WTC11 (cell line): ENCODE results near the gene ATCAY. TPM values are rescaled to one million over a fixed set of nuclear protein-coding genes. Genes with fewer than 3 reads are reported as not detected.

Experiments used
- ATAC-seq: fragments of 200-7000 bp; cut with Tn5 transposase; 2 replicates; pipeline ENCODE4 v1.10.0; 2021; ENCODE audit warnings: mild to moderate bottlenecking, moderate library complexity
- CTCF ChIA-PET: fragments of 300-600 bp; sonication (Branson Sonifier 250); formaldehyde crosslinking; loops from one replicate; lab custom pipeline; 2021; ENCODE audit warnings: antibody characterized with exemption; lab: Charles Lee
- POLR2A ChIA-PET: fragments of 350-600 bp; sonication (Branson Sonifier 250); formaldehyde crosslinking; loops from one replicate; lab custom pipeline; 2021; ENCODE audit warnings: antibody characterized with exemption; lab: Charles Lee
- DNase-seq: peaks from one replicate; pipeline ENCODE4 v3.0.0; 2021; ENCODE audit warnings: low spot score
- H3K27ac Mint-ChIP-seq: 2 replicates; pipeline ENCODE4 v1.8.0; 2021; ENCODE audit warnings: mixed read lengths
- H3K27me3 Mint-ChIP-seq: 2 replicates; pipeline ENCODE4 v1.8.0; 2021; ENCODE audit warnings: low read depth, mild to moderate bottlenecking, moderate library complexity, mixed read lengths
- H3K36me3 Mint-ChIP-seq: 2 replicates; pipeline ENCODE4 v1.8.0; 2021; ENCODE audit warnings: mixed read lengths
- H3K4me1 Mint-ChIP-seq: 2 replicates; pipeline ENCODE4 v1.8.0; 2022; ENCODE audit warnings: mixed read lengths
- H3K4me3 Mint-ChIP-seq: 2 replicates; pipeline ENCODE4 v1.8.0; 2021; ENCODE audit warnings: mild to moderate bottlenecking, moderate library complexity, mixed read lengths
- H3K9me3 Mint-ChIP-seq: 2 replicates; pipeline ENCODE4 v1.8.0; 2021; ENCODE audit warnings: mixed read lengths
- CREB1 ChIP-seq: sonication (generic); formaldehyde crosslinking; IDR thresholded peaks from 2 replicates; pipeline ENCODE4 v1.8.0; 2023; ENCODE audit warnings: mild to moderate bottlenecking, missing genetic modification reagents
- CREM ChIP-seq: sonication (generic); formaldehyde crosslinking; IDR thresholded peaks from 2 replicates; pipeline ENCODE4 v1.8.1; 2022; ENCODE audit warnings: mild to moderate bottlenecking, missing genetic modification reagents, moderate library complexity
- ELF4 ChIP-seq: sonication (generic); formaldehyde crosslinking; IDR thresholded peaks from 2 replicates; pipeline ENCODE4 v1.8.1; 2022; ENCODE audit warnings: low read depth, mild to moderate bottlenecking, moderate library complexity, missing genetic modification reagents
- ETV6 ChIP-seq: sonication (generic); formaldehyde crosslinking; IDR thresholded peaks from 2 replicates; pipeline ENCODE4 v1.8.1; 2022; ENCODE audit warnings: mild to moderate bottlenecking, missing genetic modification reagents
- FOXK1 ChIP-seq: sonication (generic); formaldehyde crosslinking; IDR thresholded peaks from 2 replicates; pipeline ENCODE4 v1.8.0; 2022; ENCODE audit warnings: mild to moderate bottlenecking, moderate library complexity, missing genetic modification reagents
- FOXP1 ChIP-seq: sonication (generic); formaldehyde crosslinking; IDR thresholded peaks from 2 replicates; pipeline ENCODE4 v1.8.0; 2022; ENCODE audit warnings: missing genetic modification reagents, mild to moderate bottlenecking, moderate library complexity, borderline replicate concordance
- GABPB1 ChIP-seq: sonication (generic); formaldehyde crosslinking; IDR thresholded peaks from 2 replicates; pipeline ENCODE4 v1.8.1; 2023; ENCODE audit warnings: mild to moderate bottlenecking, missing genetic modification reagents
- HMGA2 ChIP-seq: fragments of 250-450 bp; sonication (Bioruptor Pico); IDR thresholded peaks from 2 replicates; pipeline ENCODE4 v1.4.0; 2021; ENCODE audit warnings: mild to moderate bottlenecking, moderate library complexity
- IRF2 ChIP-seq: sonication (generic); formaldehyde crosslinking; IDR thresholded peaks from 2 replicates; pipeline ENCODE4 v1.8.0; 2022; ENCODE audit warnings: low read depth, missing genetic modification reagents, borderline replicate concordance
- JAZF1 ChIP-seq: fragments of 250-450 bp; sonication (Bioruptor Pico); IDR thresholded peaks from 2 replicates; pipeline ENCODE4 v1.9.0; 2021; ENCODE audit warnings: moderate library complexity, mild to moderate bottlenecking, inconsistent platforms
- NFE2L1 ChIP-seq: sonication (generic); formaldehyde crosslinking; IDR thresholded peaks from 2 replicates; pipeline ENCODE4 v1.8.1; 2023; ENCODE audit warnings: missing genetic modification reagents
- OVOL2 ChIP-seq: fragments of 250-450 bp; sonication (Bioruptor Pico); IDR thresholded peaks from 2 replicates; pipeline ENCODE4 v1.9.0; 2021; ENCODE audit warnings: mild to moderate bottlenecking, borderline replicate concordance
- SMAD3 ChIP-seq: sonication (generic); formaldehyde crosslinking; IDR thresholded peaks from 2 replicates; pipeline ENCODE4 v1.8.0; 2022; ENCODE audit warnings: missing genetic modification reagents, mild to moderate bottlenecking, borderline replicate concordance
- SMAD4 ChIP-seq: sonication (generic); formaldehyde crosslinking; IDR thresholded peaks from 2 replicates; pipeline ENCODE4 v1.8.0; 2022; ENCODE audit warnings: mild to moderate bottlenecking, missing genetic modification reagents
- SP1 ChIP-seq: sonication (generic); formaldehyde crosslinking; conservative IDR thresholded peaks from 2 replicates; pipeline ENCODE4 v1.8.1; 2022; ENCODE audit warnings: missing genetic modification reagents
- TEAD1 ChIP-seq: sonication (generic); formaldehyde crosslinking; IDR thresholded peaks from 2 replicates; pipeline ENCODE4 v1.8.0; 2022; ENCODE audit warnings: mild to moderate bottlenecking, missing genetic modification reagents
- ZNF317 ChIP-seq: sonication (generic); formaldehyde crosslinking; IDR thresholded peaks from 2 replicates; pipeline ENCODE4 v1.8.1; 2023; ENCODE audit warnings: low read depth, mild to moderate bottlenecking, moderate library complexity, missing genetic modification reagents, borderline replicate concordance
- ZNF396 ChIP-seq: fragments of 250-450 bp; sonication (Bioruptor Pico); IDR thresholded peaks from 2 replicates; pipeline ENCODE4 v1.8.0; 2021; ENCODE audit warnings: mild to moderate bottlenecking, moderate library complexity, borderline replicate concordance
- ZNF671 ChIP-seq: fragments of 250-450 bp; sonication (Bioruptor Pico); IDR thresholded peaks from 2 replicates; pipeline ENCODE4 v1.8.0; 2021; ENCODE audit warnings: mild to moderate bottlenecking
- total RNA-seq: library from RNA; stranded (reverse); gene quantifications from 3 replicates; pipeline ENCODE4 v1.2.3, GENCODE V29; 2021
- TF ChIP-seq, protein P1 (sequence below): sonication (generic); formaldehyde crosslinking; IDR thresholded peaks from 2 replicates; pipeline ENCODE4 v1.8.0; 2022; ENCODE audit warnings: mild to moderate bottlenecking, missing genetic modification reagents
- TF ChIP-seq, protein P2 (sequence below): sonication (generic); formaldehyde crosslinking; IDR thresholded peaks from 2 replicates; pipeline ENCODE4 v1.8.0; 2023; ENCODE audit warnings: mild to moderate bottlenecking, missing genetic modification reagents
- TF ChIP-seq, protein P3 (sequence below): sonication (generic); formaldehyde crosslinking; conservative IDR thresholded peaks from 2 replicates; pipeline ENCODE4 v1.8.1; 2022; ENCODE audit warnings: mild to moderate bottlenecking, missing genetic modification reagents
- TF ChIP-seq, protein P4 (sequence below): sonication (generic); formaldehyde crosslinking; IDR thresholded peaks from 2 replicates; pipeline ENCODE4 v1.8.1; 2023; ENCODE audit warnings: mild to moderate bottlenecking, missing genetic modification reagents, moderate library complexity
- TF ChIP-seq, protein P5 (sequence below): sonication (generic); formaldehyde crosslinking; IDR thresholded peaks from 2 replicates; pipeline ENCODE4 v1.8.0; 2023; ENCODE audit warnings: missing genetic modification reagents
- TF ChIP-seq, protein P6 (sequence below): sonication (generic); formaldehyde crosslinking; IDR thresholded peaks from 2 replicates; pipeline ENCODE4 v1.8.1; 2022; ENCODE audit warnings: mild to moderate bottlenecking, moderate library complexity, missing genetic modification reagents
- TF ChIP-seq, protein P7 (sequence below): sonication (generic); formaldehyde crosslinking; IDR thresholded peaks from 2 replicates; pipeline ENCODE4 v1.8.1; 2023; ENCODE audit warnings: mild to moderate bottlenecking, moderate library complexity, missing genetic modification reagents
- TF ChIP-seq, protein P8 (sequence below): fragments of 250-450 bp; sonication (Bioruptor Pico); IDR thresholded peaks from 2 replicates; pipeline ENCODE4 v1.9.0; 2021; ENCODE audit warnings: mild to moderate bottlenecking

Gene ATCAY
- total RNA-seq, 1 experiment from 2014 or later = 23.5 TPM

DNA sequence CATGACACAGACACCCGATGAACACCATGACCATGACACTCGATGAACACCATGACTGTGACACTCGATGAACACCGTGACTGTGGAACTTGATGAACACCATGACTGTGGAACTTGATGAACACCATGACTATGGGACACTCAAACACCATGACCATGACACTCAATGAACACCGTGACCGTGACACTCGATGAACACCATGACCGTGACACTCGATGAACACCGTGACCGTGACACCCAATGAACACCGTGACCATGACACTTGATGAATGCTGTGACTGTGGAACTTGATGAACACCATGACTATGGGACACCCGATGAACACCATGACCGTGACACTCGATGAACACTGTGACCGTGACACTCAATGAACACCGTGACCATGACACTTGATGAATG is 43.2 kb upstream of the ATCAY start:
- peaks cover 8% of the 10 kb centered on the region for H3K27me3 Mint-ChIP-seq
- POLR2A ChIA-PET = no interaction called here
- TF ChIP-seq GABPB1 (CRISPR knock-in tag) = no peak
- no peak for TF ChIP-seq ZNF317 (CRISPR knock-in tag)
- TF ChIP-seq OVOL2 (CRISPR knock-in tag) = no peak
- TF ChIP-seq FOXP1 = no peak
- TF ChIP-seq, protein P1, sequence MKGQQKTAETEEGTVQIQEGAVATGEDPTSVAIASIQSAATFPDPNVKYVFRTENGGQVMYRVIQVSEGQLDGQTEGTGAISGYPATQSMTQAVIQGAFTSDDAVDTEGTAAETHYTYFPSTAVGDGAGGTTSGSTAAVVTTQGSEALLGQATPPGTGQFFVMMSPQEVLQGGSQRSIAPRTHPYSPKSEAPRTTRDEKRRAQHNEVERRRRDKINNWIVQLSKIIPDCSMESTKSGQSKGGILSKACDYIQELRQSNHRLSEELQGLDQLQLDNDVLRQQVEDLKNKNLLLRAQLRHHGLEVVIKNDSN = no peak
- TF ChIP-seq SMAD3 (CRISPR knock-in tag) = no peak
- TF ChIP-seq CREM (CRISPR knock-in tag) = no peak
- no peak for TF ChIP-seq HMGA2 (CRISPR knock-in tag)
- TF ChIP-seq CREB1 = no peak
- TF ChIP-seq, protein P2, sequence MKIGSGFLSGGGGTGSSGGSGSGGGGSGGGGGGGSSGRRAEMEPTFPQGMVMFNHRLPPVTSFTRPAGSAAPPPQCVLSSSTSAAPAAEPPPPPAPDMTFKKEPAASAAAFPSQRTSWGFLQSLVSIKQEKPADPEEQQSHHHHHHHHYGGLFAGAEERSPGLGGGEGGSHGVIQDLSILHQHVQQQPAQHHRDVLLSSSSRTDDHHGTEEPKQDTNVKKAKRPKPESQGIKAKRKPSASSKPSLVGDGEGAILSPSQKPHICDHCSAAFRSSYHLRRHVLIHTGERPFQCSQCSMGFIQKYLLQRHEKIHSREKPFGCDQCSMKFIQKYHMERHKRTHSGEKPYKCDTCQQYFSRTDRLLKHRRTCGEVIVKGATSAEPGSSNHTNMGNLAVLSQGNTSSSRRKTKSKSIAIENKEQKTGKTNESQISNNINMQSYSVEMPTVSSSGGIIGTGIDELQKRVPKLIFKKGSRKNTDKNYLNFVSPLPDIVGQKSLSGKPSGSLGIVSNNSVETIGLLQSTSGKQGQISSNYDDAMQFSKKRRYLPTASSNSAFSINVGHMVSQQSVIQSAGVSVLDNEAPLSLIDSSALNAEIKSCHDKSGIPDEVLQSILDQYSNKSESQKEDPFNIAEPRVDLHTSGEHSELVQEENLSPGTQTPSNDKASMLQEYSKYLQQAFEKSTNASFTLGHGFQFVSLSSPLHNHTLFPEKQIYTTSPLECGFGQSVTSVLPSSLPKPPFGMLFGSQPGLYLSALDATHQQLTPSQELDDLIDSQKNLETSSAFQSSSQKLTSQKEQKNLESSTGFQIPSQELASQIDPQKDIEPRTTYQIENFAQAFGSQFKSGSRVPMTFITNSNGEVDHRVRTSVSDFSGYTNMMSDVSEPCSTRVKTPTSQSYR (CRISPR knock-in tag) = no peak
- TF ChIP-seq, protein P3, sequence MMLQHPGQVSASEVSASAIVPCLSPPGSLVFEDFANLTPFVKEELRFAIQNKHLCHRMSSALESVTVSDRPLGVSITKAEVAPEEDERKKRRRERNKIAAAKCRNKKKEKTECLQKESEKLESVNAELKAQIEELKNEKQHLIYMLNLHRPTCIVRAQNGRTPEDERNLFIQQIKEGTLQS = no peak
- CTCF ChIA-PET = no interaction called here
- peaks cover 11% of the 10 kb centered on the region for H3K36me3 Mint-ChIP-seq
- H3K9me3 Mint-ChIP-seq = peaks cover 16% of the 10 kb centered on the region
- H3K4me1 Mint-ChIP-seq = no peaks in the 10 kb centered on the region
- no peak overlapping the region for H3K27ac Mint-ChIP-seq
- no peak for ATAC-seq
- DNase-seq = no peak
- no peak overlapping the region for H3K4me3 Mint-ChIP-seq

DNA sequence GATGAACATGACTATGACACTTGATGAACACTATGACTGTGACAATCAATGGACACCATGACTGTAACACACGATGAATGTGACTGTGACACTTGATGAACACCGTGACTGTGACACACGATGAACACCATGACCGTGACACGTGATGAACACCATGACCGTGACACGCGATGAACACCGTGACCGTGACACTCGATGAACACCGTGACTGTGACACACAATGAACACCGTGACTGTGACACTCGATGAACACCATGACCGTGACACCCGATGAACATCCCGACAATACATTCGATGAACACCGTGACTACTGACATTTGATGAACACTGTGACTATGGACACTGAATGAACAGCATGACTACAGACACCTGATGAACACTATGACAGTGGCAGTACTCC is 42.6 kb upstream of the ATCAY start:
- Mint-ChIP-seq H3K9me3 (peaks cover 16% of the 10 kb centered on the region), H3K27ac (no peak overlapping the region), H3K4me1 (no peaks in the 10 kb centered on the region), H3K4me3 (no peak overlapping the region), H3K27me3 (peaks cover 8% of the 10 kb centered on the region), H3K36me3 (peaks cover 11% of the 10 kb centered on the region)
- ATAC-seq = no peak
- CTCF ChIA-PET = no interaction called here
- POLR2A ChIA-PET = no interaction called here
- no peak for DNase-seq
- TF ChIP-seq SMAD4 (CRISPR knock-in tag) (no peak), ELF4 (CRISPR knock-in tag) (no peak), ETV6 (CRISPR knock-in tag) (no peak), NFE2L1 (no peak), FOXK1 (CRISPR knock-in tag) (no peak), JAZF1 (no peak), ZNF671 (CRISPR knock-in tag) (no peak), IRF2 (CRISPR knock-in tag) (no peak), ZNF396 (CRISPR knock-in tag) (no peak), TEAD1 (no peak), SP1 (no peak), HMGA2 (CRISPR knock-in tag) (no peak)
- TF ChIP-seq, protein P4, sequence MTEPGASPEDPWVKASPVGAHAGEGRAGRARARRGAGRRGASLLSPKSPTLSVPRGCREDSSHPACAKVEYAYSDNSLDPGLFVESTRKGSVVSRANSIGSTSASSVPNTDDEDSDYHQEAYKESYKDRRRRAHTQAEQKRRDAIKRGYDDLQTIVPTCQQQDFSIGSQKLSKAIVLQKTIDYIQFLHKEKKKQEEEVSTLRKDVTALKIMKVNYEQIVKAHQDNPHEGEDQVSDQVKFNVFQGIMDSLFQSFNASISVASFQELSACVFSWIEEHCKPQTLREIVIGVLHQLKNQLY (CRISPR knock-in tag) = no peak
- TF ChIP-seq, protein P5, sequence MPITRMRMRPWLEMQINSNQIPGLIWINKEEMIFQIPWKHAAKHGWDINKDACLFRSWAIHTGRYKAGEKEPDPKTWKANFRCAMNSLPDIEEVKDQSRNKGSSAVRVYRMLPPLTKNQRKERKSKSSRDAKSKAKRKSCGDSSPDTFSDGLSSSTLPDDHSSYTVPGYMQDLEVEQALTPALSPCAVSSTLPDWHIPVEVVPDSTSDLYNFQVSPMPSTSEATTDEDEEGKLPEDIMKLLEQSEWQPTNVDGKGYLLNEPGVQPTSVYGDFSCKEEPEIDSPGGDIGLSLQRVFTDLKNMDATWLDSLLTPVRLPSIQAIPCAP (CRISPR knock-in tag) = no peak
- TF ChIP-seq, protein P6, sequence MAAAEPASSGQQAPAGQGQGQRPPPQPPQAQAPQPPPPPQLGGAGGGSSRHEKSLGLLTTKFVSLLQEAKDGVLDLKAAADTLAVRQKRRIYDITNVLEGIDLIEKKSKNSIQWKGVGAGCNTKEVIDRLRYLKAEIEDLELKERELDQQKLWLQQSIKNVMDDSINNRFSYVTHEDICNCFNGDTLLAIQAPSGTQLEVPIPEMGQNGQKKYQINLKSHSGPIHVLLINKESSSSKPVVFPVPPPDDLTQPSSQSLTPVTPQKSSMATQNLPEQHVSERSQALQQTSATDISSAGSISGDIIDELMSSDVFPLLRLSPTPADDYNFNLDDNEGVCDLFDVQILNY = no peak
- TF ChIP-seq, protein P7, sequence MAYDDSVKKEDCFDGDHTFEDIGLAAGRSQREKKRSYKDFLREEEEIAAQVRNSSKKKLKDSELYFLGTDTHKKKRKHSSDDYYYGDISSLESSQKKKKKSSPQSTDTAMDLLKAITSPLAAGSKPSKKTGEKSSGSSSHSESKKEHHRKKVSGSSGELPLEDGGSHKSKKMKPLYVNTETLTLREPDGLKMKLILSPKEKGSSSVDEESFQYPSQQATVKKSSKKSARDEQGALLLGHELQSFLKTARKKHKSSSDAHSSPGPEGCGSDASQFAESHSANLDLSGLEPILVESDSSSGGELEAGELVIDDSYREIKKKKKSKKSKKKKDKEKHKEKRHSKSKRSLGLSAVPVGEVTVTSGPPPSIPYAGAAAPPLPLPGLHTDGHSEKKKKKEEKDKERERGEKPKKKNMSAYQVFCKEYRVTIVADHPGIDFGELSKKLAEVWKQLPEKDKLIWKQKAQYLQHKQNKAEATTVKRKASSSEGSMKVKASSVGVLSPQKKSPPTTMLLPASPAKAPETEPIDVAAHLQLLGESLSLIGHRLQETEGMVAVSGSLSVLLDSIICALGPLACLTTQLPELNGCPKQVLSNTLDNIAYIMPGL = no peak
- TF ChIP-seq, protein P8, sequence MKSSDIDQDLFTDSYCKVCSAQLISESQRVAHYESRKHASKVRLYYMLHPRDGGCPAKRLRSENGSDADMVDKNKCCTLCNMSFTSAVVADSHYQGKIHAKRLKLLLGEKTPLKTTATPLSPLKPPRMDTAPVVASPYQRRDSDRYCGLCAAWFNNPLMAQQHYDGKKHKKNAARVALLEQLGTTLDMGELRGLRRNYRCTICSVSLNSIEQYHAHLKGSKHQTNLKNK = no peak
